Skin of body (tissue), 3 donors: Measurements from ENCODE around the gene VILL. TPM values are rescaled to one million over a fixed set of nuclear protein-coding genes. Genes with fewer than 3 reads are reported as not detected.
"Not testable (repeated sequence)": the region's sequence is repeated elsewhere in the genome, so short reads cannot be mapped to it uniquely, and the experiment has no call there.

Source experiments
- DNase-seq: peaks from one replicate; lab custom pipeline; 2025; lab: John Stamatoyannopoulos, UW
- small RNA-seq: library from RNA; depleted of rRNA; stranded (forward); fragments of <200 nt; gene quantifications from one replicate; pipeline ENCODE3, GENCODE V24; 2014; ENCODE audit warnings: low replicate concordance
- total RNA-seq: library from RNA; depleted of rRNA; stranded (reverse); fragments of >200 nt; gene quantifications from one replicate; pipeline ENCODE4 v1.2.3, GENCODE V29; 2014

The VILL gene
- total RNA-seq, 1 donor from 2014 or later: 15.4 TPM

- not testable (repeated sequence) for DNase-seq
Observed at GRCh38 chr3:38033586-38033985, 43.0 kb downstream of the VILL start.

DNA sequence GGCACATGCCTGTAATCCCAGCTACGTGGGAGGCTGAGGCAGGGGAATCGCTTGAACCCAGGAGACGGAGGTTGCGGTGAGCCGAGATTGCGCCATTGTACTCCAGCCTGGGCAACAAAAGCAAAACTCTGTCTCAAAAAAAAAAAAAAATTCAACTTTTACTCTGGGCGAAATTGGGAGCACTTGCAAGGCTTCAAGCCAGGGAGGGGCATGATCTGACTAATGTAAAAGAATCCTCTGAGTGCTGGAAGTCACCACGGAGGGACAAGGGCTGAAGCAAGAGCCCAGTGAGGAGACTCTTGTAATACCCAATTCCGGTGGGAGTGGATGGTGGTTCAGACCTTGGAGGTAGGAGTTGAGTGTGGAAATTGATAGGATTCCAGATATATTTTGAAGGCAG lies 43.7 kb downstream of the VILL start:
- DNase-seq: not testable (repeated sequence)

GRCh38 chr3:38036286-38036685 lies 45.7 kb downstream of the VILL start:
- DNase-seq: no peak

GRCh38 chr3:38036906-38037305 lies 46.3 kb downstream of the VILL start:
- no peak for DNase-seq

- no peak for DNase-seq
Observed at GRCh38 chr3:38038447-38038911, 47.9 kb downstream of the VILL start.

DNA sequence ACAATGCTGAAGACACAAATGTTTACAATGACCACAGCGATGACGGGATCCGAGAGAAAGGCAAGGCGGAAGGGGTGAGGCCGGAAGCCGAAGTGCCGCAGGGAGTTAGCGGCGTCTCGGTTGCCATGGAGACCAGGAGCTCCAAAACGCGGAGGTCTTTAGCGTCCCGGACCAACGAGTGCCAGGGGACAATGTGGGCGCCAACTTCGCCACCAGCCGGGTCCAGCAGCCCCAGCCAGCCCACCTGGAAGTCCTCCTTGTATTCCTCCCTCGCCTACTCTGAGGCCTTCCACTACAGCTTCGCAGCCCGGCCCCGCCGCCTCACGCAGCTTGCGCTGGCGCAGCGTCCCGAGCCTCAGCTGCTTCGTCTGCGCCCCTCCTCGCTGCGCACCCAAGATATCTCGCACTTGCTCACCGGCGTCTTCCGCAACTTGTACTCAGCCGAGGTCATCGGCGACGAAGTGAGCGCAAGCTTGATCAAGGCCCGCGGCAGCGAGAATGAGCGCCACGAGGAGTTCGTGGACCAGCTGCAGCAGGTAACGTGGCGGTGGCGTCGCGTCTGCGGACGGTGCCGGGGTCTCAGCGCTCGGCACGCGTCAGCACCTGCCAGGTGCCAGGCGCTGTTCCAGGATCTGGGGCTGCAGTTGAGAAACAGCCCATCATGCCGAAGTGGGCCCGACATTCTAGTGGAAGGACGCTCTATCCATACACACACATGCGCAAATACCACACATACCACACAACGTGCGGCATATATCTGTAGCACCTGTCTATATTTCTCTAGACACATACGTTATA lies 48.7 kb downstream of the VILL start, which contains the start of gene DLEC1:
Gene DLEC1, plus strand, starts transcription at position 108 of the 798 bp plus-strand sequence. Its CDS starts 18 bp downstream, at position 126.
- peak; percentile 35 for DNase-seq

DNA sequence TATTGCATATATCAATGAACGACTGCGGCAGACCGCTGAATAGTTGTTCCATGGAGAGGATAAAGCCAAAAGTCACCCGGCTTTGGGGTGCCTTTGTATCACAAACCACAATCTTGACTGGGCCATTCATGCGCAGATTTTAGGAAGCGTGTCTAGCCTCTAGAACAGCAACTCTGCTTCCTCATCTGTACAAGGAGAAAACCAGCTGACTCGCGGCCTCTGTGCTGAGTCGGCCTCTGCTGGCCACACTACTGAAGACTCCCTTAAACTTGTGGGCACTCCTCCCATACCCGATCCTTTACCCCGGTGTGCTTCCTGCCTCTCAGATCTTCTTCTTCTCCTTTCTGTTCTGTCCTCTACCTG lies 49.3 kb downstream of the VILL start:
- no peak for DNase-seq

- no peak for DNase-seq
Observed at GRCh38 chr3:38040401-38040800, 49.8 kb downstream of the VILL start.

DNA sequence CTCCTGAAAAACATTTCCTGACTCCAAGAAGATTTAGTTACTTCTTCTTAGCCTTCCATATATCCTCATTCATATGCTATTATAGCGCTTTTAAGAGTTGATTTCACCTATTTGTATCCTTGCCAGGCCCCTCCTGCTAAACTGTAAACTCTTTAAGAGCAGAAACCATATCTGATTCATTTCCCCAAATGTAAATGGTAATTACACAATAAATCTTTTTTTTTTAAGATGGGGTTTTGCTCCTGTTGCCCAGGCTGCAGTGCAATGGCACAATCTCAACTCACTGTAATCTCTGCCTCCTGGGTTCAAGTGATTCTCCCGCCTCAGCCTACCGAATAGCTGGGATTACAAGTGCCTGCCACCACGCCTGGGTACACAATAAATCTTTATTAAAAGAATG lies 52.9 kb downstream of the VILL start:
- no peak for DNase-seq

DNA sequence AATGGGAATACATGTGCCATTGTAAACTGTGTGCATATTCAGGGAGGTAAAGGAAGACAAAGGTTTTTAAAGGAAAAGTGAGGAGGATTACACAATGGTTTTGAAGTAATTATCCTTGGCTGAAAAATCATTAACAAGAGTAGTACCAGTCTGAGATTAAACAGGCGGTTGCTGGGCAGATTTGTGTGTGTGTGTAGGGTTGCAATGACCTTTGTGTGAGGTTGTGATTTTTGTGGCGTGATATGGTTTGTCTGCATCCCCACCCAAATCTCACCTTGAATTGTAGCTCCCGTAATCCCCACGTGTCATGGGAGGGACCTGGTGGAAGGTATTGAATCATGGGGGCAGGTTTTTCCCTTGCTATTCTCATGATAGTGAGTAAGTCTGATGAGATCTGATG lies 55.4 kb downstream of the VILL start:
- no peak for DNase-seq

DNA sequence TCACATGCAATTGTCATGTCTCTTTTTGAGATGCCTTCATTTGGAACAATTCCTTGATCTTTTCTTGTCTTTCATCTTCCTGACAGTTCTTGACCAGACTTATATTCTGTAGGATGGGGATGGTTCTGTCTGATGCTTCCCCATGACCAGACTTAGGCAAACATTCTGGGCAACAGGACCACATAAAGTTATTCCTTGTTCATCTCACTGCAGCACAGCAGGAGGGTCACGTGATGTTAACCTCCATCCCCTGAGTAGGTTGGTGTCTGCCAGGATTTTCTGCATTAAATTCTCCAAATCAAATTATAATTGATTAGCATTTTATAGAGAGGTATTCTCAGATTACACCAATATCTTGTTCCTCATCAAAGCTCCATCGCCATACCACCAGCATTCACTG lies 56.2 kb downstream of the VILL start:
- no peak for DNase-seq

- no peak for DNase-seq
Observed at GRCh38 chr3:38047896-38048295, 57.3 kb downstream of the VILL start.

DNA sequence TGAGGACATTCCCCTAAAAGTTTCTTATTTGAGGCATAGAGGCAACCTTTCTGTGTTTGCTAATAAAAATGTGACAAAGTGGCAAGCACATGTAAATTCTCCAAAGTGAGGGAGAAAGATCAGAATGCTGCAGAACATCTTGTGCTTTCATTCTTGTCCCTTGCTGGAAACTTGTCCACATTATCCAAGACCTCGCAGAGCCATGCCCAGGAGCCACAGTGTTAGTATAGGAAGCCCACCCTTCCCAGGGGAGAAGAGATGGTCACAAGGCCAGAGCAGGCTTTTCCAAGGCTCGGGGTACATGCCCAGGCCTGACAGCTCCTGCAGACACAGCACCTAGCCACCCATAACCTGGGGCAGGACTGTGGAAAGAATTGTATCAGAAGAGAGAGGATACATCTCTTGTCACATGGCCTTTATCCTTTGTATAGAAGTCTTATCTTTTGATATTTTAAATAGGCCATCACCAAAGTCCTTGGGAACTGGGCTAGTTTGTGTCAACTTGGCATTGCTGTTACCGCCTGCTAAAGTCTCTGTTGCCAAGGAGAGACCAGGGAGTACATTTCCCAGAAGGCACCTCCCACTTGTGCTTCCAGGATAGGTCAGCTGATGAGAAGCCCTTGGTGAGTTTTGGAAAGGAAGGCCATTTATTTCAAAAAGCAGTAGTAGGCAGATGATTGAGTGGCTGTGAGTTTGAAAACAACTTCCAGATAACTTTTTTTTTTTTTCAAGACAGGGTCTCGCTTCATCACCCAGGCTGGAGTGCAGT lies 59.0 kb downstream of the VILL start:
- DNase-seq: no peak

DNA sequence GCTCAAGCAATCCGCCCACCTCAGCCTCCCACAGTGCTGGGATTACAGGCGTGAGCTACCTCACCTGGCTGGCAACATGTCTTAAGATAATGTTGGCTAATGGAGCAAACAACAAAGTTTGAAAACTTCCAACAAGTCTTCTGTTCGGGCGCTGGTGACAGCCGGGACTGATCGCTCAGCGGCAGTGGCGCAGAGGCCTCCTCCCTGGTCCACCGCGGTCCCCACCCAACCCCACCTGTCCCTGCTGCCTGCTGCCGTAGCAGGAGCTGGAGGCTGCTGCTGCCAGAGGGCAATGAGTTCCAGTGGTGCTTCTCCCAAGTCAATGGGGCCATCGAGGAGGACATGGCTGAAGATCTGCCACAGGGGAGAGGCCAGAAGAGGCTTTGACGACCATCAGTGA lies 60.5 kb downstream of the VILL start:
- DNase-seq: no peak

DNA sequence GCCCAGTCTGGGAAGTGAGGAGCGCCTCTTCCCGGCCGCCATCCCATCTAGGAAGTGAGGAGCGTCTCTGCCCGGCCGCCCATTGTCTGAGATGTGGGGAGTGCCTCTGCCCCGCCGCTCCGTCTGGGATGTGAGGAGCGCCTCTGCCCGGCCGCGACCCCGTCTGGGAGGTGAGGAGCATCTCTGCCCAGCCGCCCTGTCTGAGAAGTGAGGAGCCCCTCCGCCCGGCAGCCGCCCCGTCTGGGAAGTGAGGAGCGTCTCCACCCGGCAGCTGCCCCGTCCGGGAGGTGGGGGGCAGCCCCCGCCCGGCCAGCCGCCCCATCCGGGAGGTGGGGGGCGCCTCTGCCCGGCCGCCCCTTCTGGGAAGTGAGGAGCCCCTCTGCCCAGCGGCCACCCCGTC lies 62.7 kb downstream of the VILL start:
- not testable (repeated sequence) for DNase-seq

DNA sequence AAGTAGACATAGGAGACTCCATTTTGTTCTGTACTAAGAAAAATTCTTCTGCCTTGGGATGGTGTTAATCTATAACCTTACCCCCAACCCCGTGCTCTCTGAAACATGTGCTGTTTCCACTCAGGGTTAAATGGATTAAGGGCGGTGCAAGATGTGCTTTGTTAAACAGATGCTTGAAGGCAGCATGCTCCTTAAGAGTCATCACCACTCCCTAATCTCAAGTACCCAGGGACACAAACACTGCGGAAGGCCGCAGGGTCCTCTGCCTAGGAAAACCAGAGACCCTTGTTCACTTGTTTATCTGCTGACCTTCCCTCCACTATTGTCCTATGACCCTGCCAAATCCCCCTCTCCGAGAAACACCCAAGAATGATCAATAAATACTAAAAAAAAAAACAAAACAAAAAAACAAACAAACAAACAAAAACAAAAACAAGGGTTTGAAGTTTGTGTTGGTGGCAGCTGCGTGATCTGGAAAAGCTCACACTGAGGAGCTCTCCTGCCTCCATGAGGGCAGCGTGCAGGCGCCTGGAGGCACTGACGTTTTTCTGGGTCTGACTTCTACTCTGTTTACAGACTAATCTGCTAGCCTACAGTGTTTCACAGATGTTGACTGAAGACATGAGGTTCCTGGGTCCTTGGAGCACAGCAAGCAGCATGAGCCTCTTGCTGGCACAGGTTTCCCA lies 63.4 kb downstream of the VILL start:
- DNase-seq: peak; percentile 47

DNA sequence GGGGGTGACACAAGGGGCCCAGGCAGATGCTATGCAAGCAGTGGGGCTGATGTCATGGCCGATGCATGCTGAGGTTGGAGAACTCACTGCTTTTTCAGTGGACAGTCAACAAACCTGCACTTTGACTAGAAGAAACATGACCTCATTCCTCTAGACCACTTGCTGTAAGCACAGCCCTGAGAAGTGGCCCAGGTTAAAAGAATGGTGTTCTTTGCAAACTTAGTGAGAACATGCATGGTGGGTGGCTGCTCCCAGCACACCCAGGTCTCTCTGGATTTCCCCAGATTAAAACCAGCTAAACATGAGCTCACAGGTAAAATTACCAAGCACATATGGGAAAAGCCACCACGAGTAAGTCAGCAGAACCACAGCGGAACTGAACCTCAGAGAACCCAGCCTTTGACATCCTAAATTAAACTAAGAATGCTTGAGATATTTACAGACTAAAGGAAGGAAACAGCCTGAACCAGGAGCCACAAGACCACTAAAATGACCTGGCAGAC lies 64.0 kb downstream of the VILL start:
- DNase-seq: no peak

Small RNA genes lying within 50 kb of the gene (small RNA-seq; reads per million reads assigned to genes)
- gene MIR26A1: 6.1 reads per million, percentile 91 among the genes with 10 or more reads in this experiment
- gene RF00019: not detected

Other genes starting within 250 kb of the VILL start
- gene CTDSPL, start 128.9 kb upstream of the VILL start, total RNA-seq: 39.3 TPM
- 26.2 TPM for gene PLCD1, start 38.9 kb downstream of the VILL start, total RNA-seq
- 0.49 TPM for gene DLEC1, start 48.4 kb downstream of the VILL start, total RNA-seq
- gene ACAA1, start 146.3 kb downstream of the VILL start, total RNA-seq: 47.8 TPM
- 10.5 TPM for gene MYD88, start 147.9 kb downstream of the VILL start, total RNA-seq
- 41.1 TPM for gene OXSR1, start 174.8 kb downstream of the VILL start, total RNA-seq